ENCODE results near the gene RPRD1B. TPM values are rescaled to one million over a fixed set of nuclear protein-coding genes. Genes with fewer than 3 reads are reported as not detected.

The RPRD1B gene
- total RNA-seq, 2 donors from 2014 or later, result 22.7 to 42.5 TPM

DNA sequence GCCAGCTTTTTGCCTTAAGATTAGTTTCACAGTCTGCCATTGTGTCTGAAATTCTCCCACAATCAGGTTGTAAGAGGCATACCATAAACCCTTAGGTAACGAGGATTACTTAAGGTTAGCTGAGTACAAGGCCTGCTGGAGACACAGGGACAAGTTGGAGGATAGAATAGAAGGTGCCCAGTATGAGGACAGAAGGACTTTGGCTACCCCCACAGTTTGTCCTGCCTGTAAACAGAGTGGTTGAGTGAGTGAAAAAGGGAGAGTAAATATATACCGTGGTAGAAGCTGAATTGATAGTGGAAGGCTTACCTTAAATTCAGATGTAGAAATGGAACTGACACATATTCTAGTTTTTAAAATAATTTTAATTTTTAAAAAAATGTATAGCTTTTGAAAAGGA is 19.3 kb downstream of the RPRD1B start:
- no peaks in the 10 kb centered on the region for H3K27me3 ChIP-seq
- no peak overlapping the region for H3K9ac ChIP-seq (ENCODE audit: low read depth in 2 of 2, low read length in 2 of 2)
- no peaks in the 10 kb centered on the region for H3K9me3 ChIP-seq
- H3K36me3 ChIP-seq, result peaks cover 6% of the 10 kb centered on the region
- TF ChIP-seq, protein P1, sequence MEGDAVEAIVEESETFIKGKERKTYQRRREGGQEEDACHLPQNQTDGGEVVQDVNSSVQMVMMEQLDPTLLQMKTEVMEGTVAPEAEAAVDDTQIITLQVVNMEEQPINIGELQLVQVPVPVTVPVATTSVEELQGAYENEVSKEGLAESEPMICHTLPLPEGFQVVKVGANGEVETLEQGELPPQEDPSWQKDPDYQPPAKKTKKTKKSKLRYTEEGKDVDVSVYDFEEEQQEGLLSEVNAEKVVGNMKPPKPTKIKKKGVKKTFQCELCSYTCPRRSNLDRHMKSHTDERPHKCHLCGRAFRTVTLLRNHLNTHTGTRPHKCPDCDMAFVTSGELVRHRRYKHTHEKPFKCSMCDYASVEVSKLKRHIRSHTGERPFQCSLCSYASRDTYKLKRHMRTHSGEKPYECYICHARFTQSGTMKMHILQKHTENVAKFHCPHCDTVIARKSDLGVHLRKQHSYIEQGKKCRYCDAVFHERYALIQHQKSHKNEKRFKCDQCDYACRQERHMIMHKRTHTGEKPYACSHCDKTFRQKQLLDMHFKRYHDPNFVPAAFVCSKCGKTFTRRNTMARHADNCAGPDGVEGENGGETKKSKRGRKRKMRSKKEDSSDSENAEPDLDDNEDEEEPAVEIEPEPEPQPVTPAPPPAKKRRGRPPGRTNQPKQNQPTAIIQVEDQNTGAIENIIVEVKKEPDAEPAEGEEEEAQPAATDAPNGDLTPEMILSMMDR (IDR thresholded peaks at IDR 0.05), result no peak
- DNase-seq, result no peak
- no peak overlapping the region for H3K4me3 ChIP-seq
- peaks cover 4% of the 10 kb centered on the region for H3K4me1 ChIP-seq
- no peak overlapping the region for H3K27ac ChIP-seq
- intact Hi-C loops (cut with DNase I), result no loop called here

DNA sequence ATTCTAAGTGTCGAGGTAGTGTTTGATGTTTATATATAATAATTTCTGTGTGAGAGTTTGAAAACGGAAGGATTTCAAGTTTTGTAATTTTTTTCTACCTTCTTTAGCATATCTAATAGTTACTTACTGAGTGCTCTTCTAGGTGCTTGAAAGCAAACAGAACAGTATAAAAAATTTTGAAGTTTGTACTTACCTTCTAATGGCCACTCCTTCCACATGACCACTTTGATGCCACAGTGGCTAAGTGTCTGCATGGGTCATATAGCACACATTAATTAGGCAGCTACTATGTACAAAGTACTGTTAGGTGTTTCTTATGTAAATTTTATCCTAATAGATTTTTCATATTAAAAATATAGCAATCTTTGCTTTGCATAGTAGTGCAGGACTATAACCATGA is 21.1 kb downstream of the RPRD1B start:
- H3K27me3 ChIP-seq, result no peaks in the 10 kb centered on the region
- peaks cover 4% of the 10 kb centered on the region for H3K4me1 ChIP-seq
- no peaks in the 10 kb centered on the region for H3K9me3 ChIP-seq
- H3K36me3 ChIP-seq, result peaks cover 6% of the 10 kb centered on the region
- intact Hi-C loops (cut with DNase I), result loop anchor here (5.0 kb wide), 1 partner anchor 113 kb away; the partner anchor contains the start of gene TGM2
- H3K9ac ChIP-seq (ENCODE audit: low read depth in 2 of 2, low read length in 2 of 2), result no peak overlapping the region
- no peak for DNase-seq
- H3K4me3 ChIP-seq, result no peak overlapping the region
- no peak overlapping the region for H3K27ac ChIP-seq
- TF ChIP-seq, protein P1 (IDR thresholded peaks at IDR 0.05), result no peak

DNA sequence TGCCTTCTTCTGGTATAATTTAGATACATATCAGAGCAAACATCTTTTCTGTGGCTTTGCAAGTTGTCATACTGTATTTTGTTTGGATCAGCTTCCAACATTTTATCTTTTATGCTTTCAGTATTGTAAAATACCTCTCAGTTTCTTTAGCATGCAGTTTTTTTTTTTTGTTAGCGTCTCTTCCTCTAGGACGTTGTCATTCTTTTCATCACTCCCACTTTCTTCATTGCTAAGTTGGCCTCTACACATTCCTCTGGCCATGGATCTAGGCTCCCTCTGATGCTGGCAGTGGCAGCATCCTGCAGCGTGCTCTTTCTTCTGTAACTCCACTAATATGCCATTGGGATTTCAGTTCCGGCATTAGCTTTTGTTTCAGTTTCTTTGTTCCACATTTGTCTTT is 21.7 kb downstream of the RPRD1B start:
- no peak for DNase-seq
- H3K27me3 ChIP-seq, result no peaks in the 10 kb centered on the region
- intact Hi-C loops (cut with DNase I), result loop anchor here (5.0 kb wide), 1 partner anchor 112 kb away; the partner anchor contains the start of gene TGM2
- TF ChIP-seq, protein P1 (IDR thresholded peaks at IDR 0.05), result no peak
- H3K4me1 ChIP-seq, result peaks cover 4% of the 10 kb centered on the region
- no peaks in the 10 kb centered on the region for H3K9me3 ChIP-seq
- no peak overlapping the region for H3K4me3 ChIP-seq
- no peak overlapping the region for H3K27ac ChIP-seq
- H3K9ac ChIP-seq (ENCODE audit: low read depth in 2 of 2, low read length in 2 of 2), result no peak overlapping the region
- peaks cover 1% of the 10 kb centered on the region for H3K36me3 ChIP-seq

DNA sequence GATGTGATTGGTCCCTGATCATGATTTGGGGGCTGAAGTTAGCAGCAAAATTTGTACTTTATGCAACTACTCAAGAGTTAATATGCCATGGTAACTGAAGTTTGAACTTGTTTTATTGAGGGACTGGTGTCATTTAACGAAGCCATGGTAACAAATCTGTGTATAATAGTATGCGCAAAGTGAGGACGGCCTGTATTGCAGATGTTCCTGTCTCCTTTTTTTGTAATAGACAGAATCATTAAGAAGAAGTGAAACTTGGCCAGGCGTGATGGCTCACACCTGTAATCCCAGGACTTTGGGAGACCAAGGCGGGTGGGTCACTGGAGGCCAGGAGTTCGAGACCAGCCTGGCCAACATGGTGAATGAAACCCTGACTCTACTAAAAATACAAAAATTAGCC is 22.3 kb downstream of the RPRD1B start:
- Histone ChIP-seq H3K27me3 (no peaks in the 10 kb centered on the region), H3K9ac (ENCODE audit: low read depth in 2 of 2, low read length in 2 of 2) (no peak overlapping the region), H3K4me3 (no peak overlapping the region), H3K4me1 (peaks cover 4% of the 10 kb centered on the region), H3K27ac (no peak overlapping the region), H3K36me3 (no peaks in the 10 kb centered on the region), H3K9me3 (no peaks in the 10 kb centered on the region)
- TF ChIP-seq, protein P1 (IDR thresholded peaks at IDR 0.05), result no peak
- intact Hi-C loops (cut with DNase I), result loop anchor here (2.0 to 5.0 kb wide), 2 partner anchors 111 to 165 kb away; partner anchors contain the start of gene TGM2
- no peak for DNase-seq

DNA sequence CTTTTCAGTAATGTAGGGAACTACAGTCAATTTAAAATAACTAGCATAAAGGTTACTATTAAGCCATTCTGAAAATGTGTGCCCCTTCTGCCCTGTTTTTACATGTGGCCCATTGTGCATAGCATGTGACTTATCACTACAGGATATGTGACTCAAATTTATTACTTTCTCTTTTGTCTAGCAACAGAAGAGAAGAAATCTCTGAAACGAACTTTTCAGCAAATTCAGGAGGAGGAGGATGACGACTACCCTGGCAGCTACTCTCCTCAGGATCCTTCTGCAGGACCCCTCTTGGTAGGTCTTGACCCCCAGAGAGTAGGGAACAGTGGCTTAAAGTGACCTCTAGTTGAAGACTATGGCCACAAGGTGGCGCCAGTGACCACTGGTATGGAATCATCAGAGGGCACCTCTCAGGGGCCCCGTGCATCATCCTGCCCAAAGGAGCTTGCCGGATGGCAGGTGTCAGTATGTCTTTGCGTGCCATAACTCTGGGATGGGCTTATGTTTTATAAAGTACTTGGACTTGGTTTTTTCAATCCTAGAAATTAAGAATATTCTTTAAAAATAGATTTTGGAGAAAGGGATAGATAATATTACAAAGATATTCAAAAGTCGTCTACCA is 23.9 kb downstream of the RPRD1B start:
- DNase-seq, result peak; percentile 84
- Histone ChIP-seq H3K9me3 (no peaks in the 10 kb centered on the region), H3K36me3 (no peaks in the 10 kb centered on the region), H3K9ac (ENCODE audit: low read depth in 2 of 2, low read length in 2 of 2) (no peak overlapping the region), H3K4me3 (no peak overlapping the region), H3K4me1 (peaks cover 4% of the 10 kb centered on the region), H3K27ac (no peak overlapping the region), H3K27me3 (no peaks in the 10 kb centered on the region)
- TF ChIP-seq, protein P1 (IDR thresholded peaks at IDR 0.05), result peak; percentile 87
- intact Hi-C loops (cut with DNase I), result loop anchor here (2.0 to 5.0 kb wide), 2 partner anchors 110 to 163 kb away; partner anchors contain the start of gene TGM2

Measured in colonic mucosa (tissue), 4 donors.